ENCODE data around the gene CTDSP2.

DNA sequence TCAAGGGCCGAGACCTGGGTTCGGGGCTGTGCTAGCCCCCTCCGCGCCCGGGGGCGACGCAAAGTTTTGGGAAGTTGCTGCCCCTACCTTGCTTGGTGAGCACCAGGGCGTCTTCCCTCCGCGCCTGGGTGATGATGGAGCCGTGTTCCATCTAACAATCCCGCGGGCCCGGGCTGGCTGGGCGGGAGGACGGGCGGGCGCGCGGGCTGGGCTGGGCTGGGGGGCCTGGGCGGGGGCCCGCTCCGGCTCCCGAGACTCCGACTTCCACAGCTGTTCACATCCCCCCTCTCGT, 298 bp downstream of the CTDSP2 start:
- TF ChIP-seq, protein P1, sequence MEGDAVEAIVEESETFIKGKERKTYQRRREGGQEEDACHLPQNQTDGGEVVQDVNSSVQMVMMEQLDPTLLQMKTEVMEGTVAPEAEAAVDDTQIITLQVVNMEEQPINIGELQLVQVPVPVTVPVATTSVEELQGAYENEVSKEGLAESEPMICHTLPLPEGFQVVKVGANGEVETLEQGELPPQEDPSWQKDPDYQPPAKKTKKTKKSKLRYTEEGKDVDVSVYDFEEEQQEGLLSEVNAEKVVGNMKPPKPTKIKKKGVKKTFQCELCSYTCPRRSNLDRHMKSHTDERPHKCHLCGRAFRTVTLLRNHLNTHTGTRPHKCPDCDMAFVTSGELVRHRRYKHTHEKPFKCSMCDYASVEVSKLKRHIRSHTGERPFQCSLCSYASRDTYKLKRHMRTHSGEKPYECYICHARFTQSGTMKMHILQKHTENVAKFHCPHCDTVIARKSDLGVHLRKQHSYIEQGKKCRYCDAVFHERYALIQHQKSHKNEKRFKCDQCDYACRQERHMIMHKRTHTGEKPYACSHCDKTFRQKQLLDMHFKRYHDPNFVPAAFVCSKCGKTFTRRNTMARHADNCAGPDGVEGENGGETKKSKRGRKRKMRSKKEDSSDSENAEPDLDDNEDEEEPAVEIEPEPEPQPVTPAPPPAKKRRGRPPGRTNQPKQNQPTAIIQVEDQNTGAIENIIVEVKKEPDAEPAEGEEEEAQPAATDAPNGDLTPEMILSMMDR (IDR thresholded peaks at IDR 0.05) = no peak
- TF ChIP-seq POLR2A (IDR thresholded peaks at IDR 0.05) (no peak), POLR2AphosphoS5 (IDR thresholded peaks at IDR 0.05) (no peak)

All from gastroesophageal sphincter (tissue), 3 donors.